Loucy (cell line): ENCODE measurements around the gene TMEM59.

Experiments
- H2AFZ ChIP-seq: fragments of 200-600 bp; sonication (generic); 2 replicates; pipeline ENCODE4 v1.6.0; 2016; ENCODE audit warnings: antibody characterized with exemption, mild to moderate bottlenecking, low read length, moderate library complexity
- H3F3A ChIP-seq: fragments of 200-600 bp; 2 replicates; pipeline ENCODE4 v1.6.0; 2016; ENCODE audit warnings: antibody characterized with exemption, low read depth, mild to moderate bottlenecking
- H3K27me3 ChIP-seq: fragments of 200-600 bp; sonication (generic); 2 replicates; pipeline ENCODE4 v1.6.1; 2014; ENCODE audit warnings: low read length, mild to moderate bottlenecking; ENCODE audit not compliant: insufficient read depth, poor library complexity, severe bottlenecking
- H3K36me3 ChIP-seq: fragments of 200-600 bp; sonication (generic); 2 replicates; pipeline ENCODE4 v1.6.1; 2016; ENCODE audit warnings: low read length; ENCODE audit not compliant: insufficient read depth
- H3K4me1 ChIP-seq: fragments of 200-600 bp; sonication (generic); 2 replicates; pipeline ENCODE4 v1.5.1; 2014; ENCODE audit warnings: low read length, mild to moderate bottlenecking; ENCODE audit not compliant: insufficient read depth, poor library complexity, severe bottlenecking
- H3K4me2 ChIP-seq: fragments of 200-600 bp; sonication (generic); 2 replicates; pipeline ENCODE4 v1.6.0; 2014; ENCODE audit warnings: antibody characterized with exemption, low read length, low read depth, mild to moderate bottlenecking; ENCODE audit not compliant: poor library complexity, severe bottlenecking
- H3K4me3 ChIP-seq: fragments of 200-600 bp; sonication (generic); 2 replicates; pipeline ENCODE4 v1.5.1; 2014; ENCODE audit warnings: low read length, mild to moderate bottlenecking, mixed read lengths; ENCODE audit not compliant: poor library complexity, severe bottlenecking
- H3K79me2 ChIP-seq: fragments of 200-600 bp; sonication (generic); 2 replicates; pipeline ENCODE4 v1.6.1; 2014; ENCODE audit warnings: low read length; ENCODE audit not compliant: insufficient read depth
- H3K9ac ChIP-seq: fragments of 200-600 bp; sonication (generic); 2 replicates; pipeline ENCODE4 v1.6.0; 2014; ENCODE audit warnings: mild to moderate bottlenecking, low read depth, low read length, moderate library complexity; ENCODE audit not compliant: poor library complexity, severe bottlenecking
- H3K9me2 ChIP-seq: fragments of 200-600 bp; sonication (generic); replicated peaks from 2 replicates; pipeline ENCODE4 v1.6.1; 2016; ENCODE audit warnings: low read depth, low read length, mixed read lengths
- H3K9me3 ChIP-seq: fragments of 200-600 bp; sonication (generic); 2 replicates; pipeline ENCODE4 v1.6.1; 2014; ENCODE audit warnings: mild to moderate bottlenecking, antibody characterized with exemption, low read length, low read depth; ENCODE audit not compliant: insufficient read depth
- H4K20me1 ChIP-seq: fragments of 200-600 bp; sonication (generic); 2 replicates; pipeline ENCODE4 v1.6.0; 2014; ENCODE audit warnings: antibody characterized with exemption, low read length, mild to moderate bottlenecking; ENCODE audit not compliant: insufficient read depth, poor library complexity, severe bottlenecking
- EZH2phosphoT487 ChIP-seq: fragments of 200-600 bp; IDR thresholded peaks from 2 replicates; pipeline ENCODE4 v1.6.1; 2018; ENCODE audit warnings: antibody characterized with exemption, mild to moderate bottlenecking, moderate library complexity, borderline replicate concordance
- TF ChIP-seq, protein P1 (sequence below): fragments of 200-600 bp; sonication (generic); conservative IDR thresholded peaks from 2 replicates; pipeline ENCODE4 v1.5.1; 2014; ENCODE audit warnings: mild to moderate bottlenecking, antibody characterized with exemption, low read length

The TMEM59 gene, protein sequence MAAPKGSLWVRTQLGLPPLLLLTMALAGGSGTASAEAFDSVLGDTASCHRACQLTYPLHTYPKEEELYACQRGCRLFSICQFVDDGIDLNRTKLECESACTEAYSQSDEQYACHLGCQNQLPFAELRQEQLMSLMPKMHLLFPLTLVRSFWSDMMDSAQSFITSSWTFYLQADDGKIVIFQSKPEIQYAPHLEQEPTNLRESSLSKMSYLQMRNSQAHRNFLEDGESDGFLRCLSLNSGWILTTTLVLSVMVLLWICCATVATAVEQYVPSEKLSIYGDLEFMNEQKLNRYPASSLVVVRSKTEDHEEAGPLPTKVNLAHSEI

DNA sequence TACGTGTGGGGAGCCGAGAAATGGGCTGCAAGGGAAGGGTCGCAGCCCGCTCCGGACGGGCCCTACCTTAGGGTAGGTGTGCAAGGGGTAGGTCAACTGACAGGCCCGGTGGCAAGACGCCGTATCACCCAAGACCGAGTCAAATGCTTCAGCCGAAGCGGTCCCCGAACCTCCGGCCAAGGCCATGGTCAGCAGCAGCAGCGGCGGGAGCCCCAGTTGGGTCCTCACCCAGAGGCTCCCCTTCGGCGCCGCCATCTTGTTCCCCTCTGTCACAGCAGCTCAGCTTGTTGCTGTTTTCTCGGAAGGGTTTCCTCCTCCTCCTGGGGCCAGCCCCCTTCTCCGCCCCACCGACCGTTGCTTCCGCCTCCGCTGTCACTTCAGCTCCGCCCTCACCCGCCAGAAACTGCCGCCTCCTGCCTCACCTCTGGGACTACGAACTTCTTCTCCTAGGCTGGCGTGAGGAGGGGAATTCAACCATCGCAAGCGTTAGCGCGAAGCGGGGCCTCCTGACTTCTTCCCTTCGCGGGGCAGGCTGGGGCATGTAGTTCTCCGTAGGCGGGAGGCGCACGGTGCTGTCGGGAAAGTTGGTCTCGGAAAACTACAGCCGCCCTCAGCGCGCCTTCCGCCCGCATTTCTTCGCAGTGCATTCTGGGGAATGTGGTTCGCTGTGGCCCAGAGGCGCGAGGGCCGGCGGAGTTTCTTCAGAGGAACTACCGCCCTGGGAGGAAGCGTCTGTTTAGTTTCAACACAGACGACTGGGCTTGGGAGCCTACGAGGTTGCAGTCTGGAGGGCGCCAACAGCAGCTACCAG is at the start of gene TMEM59, which contains the start of gene TCEANC2:
Gene TMEM59 (minus strand): TSS at position 271 of the 811 bp plus-strand sequence. CDS start 16 bp downstream, at position 255.
Gene TCEANC2 (plus strand): TSS at position 675 of the 811 bp plus-strand sequence. CDS start 815 bp downstream, outside the sequence.
- H4K20me1 ChIP-seq = peaks cover 40% of the 10 kb centered on the region
- TF ChIP-seq EZH2phosphoT487 = no peak
- TF ChIP-seq, protein P1, sequence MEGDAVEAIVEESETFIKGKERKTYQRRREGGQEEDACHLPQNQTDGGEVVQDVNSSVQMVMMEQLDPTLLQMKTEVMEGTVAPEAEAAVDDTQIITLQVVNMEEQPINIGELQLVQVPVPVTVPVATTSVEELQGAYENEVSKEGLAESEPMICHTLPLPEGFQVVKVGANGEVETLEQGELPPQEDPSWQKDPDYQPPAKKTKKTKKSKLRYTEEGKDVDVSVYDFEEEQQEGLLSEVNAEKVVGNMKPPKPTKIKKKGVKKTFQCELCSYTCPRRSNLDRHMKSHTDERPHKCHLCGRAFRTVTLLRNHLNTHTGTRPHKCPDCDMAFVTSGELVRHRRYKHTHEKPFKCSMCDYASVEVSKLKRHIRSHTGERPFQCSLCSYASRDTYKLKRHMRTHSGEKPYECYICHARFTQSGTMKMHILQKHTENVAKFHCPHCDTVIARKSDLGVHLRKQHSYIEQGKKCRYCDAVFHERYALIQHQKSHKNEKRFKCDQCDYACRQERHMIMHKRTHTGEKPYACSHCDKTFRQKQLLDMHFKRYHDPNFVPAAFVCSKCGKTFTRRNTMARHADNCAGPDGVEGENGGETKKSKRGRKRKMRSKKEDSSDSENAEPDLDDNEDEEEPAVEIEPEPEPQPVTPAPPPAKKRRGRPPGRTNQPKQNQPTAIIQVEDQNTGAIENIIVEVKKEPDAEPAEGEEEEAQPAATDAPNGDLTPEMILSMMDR = no peak
- peak within 1 kb of the TSS; percentile 94 for H3K9ac ChIP-seq
- peak within 1 kb of the TSS; percentile 91 for H3K4me2 ChIP-seq
- H3K4me1 ChIP-seq = peaks cover 28% of the 10 kb centered on the region
- no peaks in the 10 kb centered on the region for H3K9me3 ChIP-seq
- H2AFZ ChIP-seq = peak within 1 kb of the TSS; percentile 90
- no peaks in the 10 kb centered on the region for H3K27me3 ChIP-seq
- peaks cover 71% of the 10 kb centered on the region for H3K79me2 ChIP-seq
- H3F3A ChIP-seq = no peaks in the 10 kb centered on the region
- H3K36me3 ChIP-seq = no peaks in the 10 kb centered on the region
- H3K9me2 ChIP-seq = no peaks in the 10 kb centered on the region
- peak within 1 kb of the TSS; percentile 85 for H3K4me3 ChIP-seq

DNA sequence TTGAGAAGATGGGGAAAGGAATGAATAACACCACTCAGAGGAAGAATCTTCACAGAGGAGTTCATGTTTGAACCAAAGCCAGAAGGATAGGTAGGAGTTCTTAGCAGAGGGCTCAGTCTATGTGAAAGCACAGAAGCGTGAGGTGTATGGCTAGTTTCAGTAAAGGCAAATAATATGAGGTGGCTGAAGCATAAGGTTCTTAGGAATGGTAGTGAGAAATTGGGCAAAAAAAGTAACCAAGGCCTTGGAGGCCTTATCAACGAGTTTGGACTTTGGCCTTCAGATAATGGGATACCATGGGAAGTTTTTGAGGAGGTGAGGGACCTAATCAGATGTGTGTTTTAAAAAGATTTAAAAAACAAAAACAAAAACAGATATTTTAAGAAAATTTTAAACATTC is 47.5 kb upstream of the TMEM59 start:
- Histone ChIP-seq H3K4me1 (peaks cover 19% of the 10 kb centered on the region), H3K4me2 (no peak overlapping the region), H4K20me1 (no peaks in the 10 kb centered on the region), H3K27me3 (no peaks in the 10 kb centered on the region), H3F3A (no peaks in the 10 kb centered on the region), H3K9me2 (no peaks in the 10 kb centered on the region), H3K9ac (no peak overlapping the region), H3K4me3 (no peak overlapping the region), H3K36me3 (no peaks in the 10 kb centered on the region), H3K9me3 (no peaks in the 10 kb centered on the region), H2AFZ (no peak overlapping the region), H3K79me2 (no peaks in the 10 kb centered on the region)
- TF ChIP-seq EZH2phosphoT487 = no peak
- TF ChIP-seq, protein P1 = no peak

DNA sequence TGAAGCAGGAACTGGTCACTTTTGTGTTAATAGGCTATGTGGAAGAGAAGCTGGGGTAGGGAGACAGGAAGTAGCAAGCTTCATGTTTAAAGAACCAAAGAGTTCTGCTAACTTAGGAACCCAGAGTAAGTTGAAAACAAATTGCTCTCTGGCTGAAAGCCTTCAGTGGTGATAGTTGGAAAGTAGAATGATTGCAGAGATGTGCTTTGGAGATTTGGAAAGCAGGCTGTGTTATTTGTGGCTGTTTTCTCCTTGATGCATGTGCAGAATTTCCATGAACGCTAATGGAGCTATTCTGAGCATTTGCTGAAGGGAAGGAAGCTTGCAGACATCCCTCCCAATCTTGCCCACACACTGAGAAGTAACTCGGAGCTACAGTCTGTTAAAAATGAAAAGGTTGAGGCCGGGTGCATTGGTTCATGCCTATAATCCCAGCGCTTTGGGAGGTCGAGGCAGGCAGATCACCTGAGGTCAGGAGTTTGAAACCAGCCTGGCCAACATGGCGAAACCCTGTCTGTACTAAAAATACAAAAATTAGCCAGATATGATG is 46.1 kb upstream of the TMEM59 start:
- Histone ChIP-seq H4K20me1 (no peaks in the 10 kb centered on the region), H3K4me2 (no peak overlapping the region), H3K4me3 (no peak overlapping the region), H3K4me1 (peaks cover 30% of the 10 kb centered on the region), H3K27me3 (no peaks in the 10 kb centered on the region), H3K9ac (no peak overlapping the region), H3K36me3 (no peaks in the 10 kb centered on the region), H3K9me3 (no peaks in the 10 kb centered on the region), H3K79me2 (no peaks in the 10 kb centered on the region), H3F3A (no peaks in the 10 kb centered on the region), H2AFZ (no peak overlapping the region), H3K9me2 (no peaks in the 10 kb centered on the region)
- TF ChIP-seq, protein P1 = no peak
- TF ChIP-seq EZH2phosphoT487 = no peak
